ENCODE measurements around the gene DHRSX. TPM values are rescaled to one million over a fixed set of nuclear protein-coding genes. Genes with fewer than 3 reads are reported as not detected.
"Not testable (repeated sequence)": the region's sequence is repeated elsewhere in the genome, so short reads cannot be mapped to it uniquely, and the experiment has no call there.

The DHRSX gene
- total and polyA plus RNA-seq, 3 donors from 2014 or later, result 15.3 to 31.3 (median 29.2) TPM

- Histone ChIP-seq H3K36me3 (ENCODE audit: low read depth, missing control alignments) (no peaks in the 10 kb centered on the region), H3K27me3 (no peaks in the 10 kb centered on the region), H3K4me3 (no peak overlapping the region), H3K27ac (peak overlapping the region; percentile 81 to 86), H3K4me1 (peaks cover 13% of the 10 kb centered on the region), H3K9me3 (no peaks in the 10 kb centered on the region)
- DNase-seq, result no peak
- WGBS, 2 donors, result 41 to 42% methylated on average over 10 to 12 of the region's 12 CpGs
- intact Hi-C loops (cut with DNase I; ENCODE audit: low total_unique reads), result no loop called here
- no peak for TF ChIP-seq CTCF (IDR thresholded peaks at IDR 0.05)
- TF ChIP-seq POLR2A (IDR thresholded peaks at IDR 0.05), result no peak
Measured at GRCh38 chrX:2484256-2484655, 16.5 kb downstream of the DHRSX start.

GRCh38 chrX:2483398-2484060 is 17.2 kb downstream of the DHRSX start:
- H3K27me3 ChIP-seq, result no peaks in the 10 kb centered on the region
- no peaks in the 10 kb centered on the region for H3K36me3 ChIP-seq (ENCODE audit: low read depth, missing control alignments)
- intact Hi-C loops (cut with DNase I; ENCODE audit: low total_unique reads), result no loop called here
- no peak overlapping the region for H3K4me3 ChIP-seq
- no peak for DNase-seq
- WGBS, 2 donors, result 67 to 73% methylated on average over 16 of the region's 16 CpGs
- H3K9me3 ChIP-seq, result no peaks in the 10 kb centered on the region
- peak overlapping the region; percentile 81 to 86 for H3K27ac ChIP-seq
- peaks cover 13% of the 10 kb centered on the region for H3K4me1 ChIP-seq
- TF ChIP-seq CTCF (IDR thresholded peaks at IDR 0.05) (no peak), POLR2A (IDR thresholded peaks at IDR 0.05) (no peak)

- H3K27ac ChIP-seq; intact Hi-C loops (cut with DNase I; ENCODE audit: low total_unique reads); H3K27me3 ChIP-seq; DNase-seq; H3K4me3 ChIP-seq; H3K36me3 ChIP-seq (ENCODE audit: low read depth, missing control alignments); H3K9me3 ChIP-seq: not testable (repeated sequence)
- 50 to 70% methylated on average over 10 to 12 of the region's 12 CpGs for WGBS, 2 donors
- peaks cover 13% of the 10 kb centered on the region for H3K4me1 ChIP-seq
Measured at GRCh38 chrX:2481597-2481996, 19.2 kb downstream of the DHRSX start.

- intact Hi-C loops (cut with DNase I; ENCODE audit: low total_unique reads), result not testable (repeated sequence)
Measured at GRCh38 chrX:2479982-2480381, 20.8 kb downstream of the DHRSX start.

GRCh38 chrX:2479420-2479780 is 21.4 kb downstream of the DHRSX start:
- no peaks in the 10 kb centered on the region for H3K9me3 ChIP-seq
- WGBS, 2 donors, result 95 to 98% methylated on average over 12 to 15 of the region's 15 CpGs
- intact Hi-C loops (cut with DNase I; ENCODE audit: low total_unique reads), result no loop called here
- DNase-seq, result no peak
- no peak overlapping the region for H3K4me3 ChIP-seq
- TF ChIP-seq CTCF (IDR thresholded peaks at IDR 0.05) (no peak), POLR2A (IDR thresholded peaks at IDR 0.05) (no peak)
- no peaks in the 10 kb centered on the region for H3K36me3 ChIP-seq (ENCODE audit: low read depth, missing control alignments)
- H3K4me1 ChIP-seq, result peaks cover 6% of the 10 kb centered on the region
- H3K27ac ChIP-seq, result no peak overlapping the region
- no peaks in the 10 kb centered on the region for H3K27me3 ChIP-seq

More at GRCh38 chrX:2479982-2480381, 20.8 kb downstream of the DHRSX start:
- H3K4me3 ChIP-seq; DNase-seq; H3K27ac ChIP-seq; H3K9me3 ChIP-seq; H3K4me1 ChIP-seq; H3K27me3 ChIP-seq; H3K36me3 ChIP-seq (ENCODE audit: low read depth, missing control alignments): not testable (repeated sequence)
- WGBS, 2 donors, result 97 to 98% methylated on average over 5 of the region's 5 CpGs

Measured in testis (tissue), 3 donors.